ENCODE data around the gene TMEM185A. TPM values are rescaled to one million over a fixed set of nuclear protein-coding genes. Genes with fewer than 3 reads are reported as not detected.
"Not testable (repeated sequence)": the region's sequence is repeated elsewhere in the genome, so short reads cannot be mapped to it uniquely, and the experiment has no call there.

TMEM185A gene
- total and polyA plus RNA-seq, 4 donors = 7.3 to 9.8 (median 7.7) TPM

- not testable (repeated sequence) for H3K9me3 ChIP-seq (ENCODE audit: control insufficient read depth in 4 of 4, low read length in 3 of 4); H3K4me1 ChIP-seq (ENCODE audit: control insufficient read depth in 4 of 4, insufficient read depth in 4 of 4, low read length in 3 of 4); DNase-seq (ENCODE audit: low spot score); H3K27me3 ChIP-seq (ENCODE audit: control insufficient read depth in 4 of 4, insufficient read depth in 4 of 4, low read length in 3 of 4); H3K4me3 ChIP-seq (ENCODE audit: low read depth in 1 of 3, low read length in 3 of 3); H3K9ac ChIP-seq (ENCODE audit: low read depth in 1 of 2, low read length in 2 of 2); H3K27ac ChIP-seq (ENCODE audit: low read depth in 1 of 2, low read length in 2 of 2); H3K36me3 ChIP-seq (ENCODE audit: control insufficient read depth in 4 of 4, insufficient read depth in 3 of 4, low read depth in 1 of 4, low read length in 3 of 4)
- 83% methylated on average over 1 of the region's 6 CpGs for WGBS
Observed at GRCh38 chrX:149549701-149550100, 81.9 kb downstream of the TMEM185A start, which contains the start of gene HSFX3. Gene HSFX3 (minus strand): TSS chrX:149549924. CDS start chrX:149549852, 72 bp downstream.

- H3K27me3 ChIP-seq (ENCODE audit: control insufficient read depth in 4 of 4, insufficient read depth in 4 of 4, low read length in 3 of 4); H3K4me3 ChIP-seq (ENCODE audit: low read depth in 1 of 3, low read length in 3 of 3); H3K4me1 ChIP-seq (ENCODE audit: control insufficient read depth in 4 of 4, insufficient read depth in 4 of 4, low read length in 3 of 4); H3K9me3 ChIP-seq (ENCODE audit: control insufficient read depth in 4 of 4, low read length in 3 of 4); H3K36me3 ChIP-seq (ENCODE audit: control insufficient read depth in 4 of 4, insufficient read depth in 3 of 4, low read depth in 1 of 4, low read length in 3 of 4); H3K9ac ChIP-seq (ENCODE audit: low read depth in 1 of 2, low read length in 2 of 2); H3K27ac ChIP-seq (ENCODE audit: low read depth in 1 of 2, low read length in 2 of 2); DNase-seq (ENCODE audit: low spot score): not testable (repeated sequence)
- 100% methylated on average over 1 of the region's 3 CpGs for WGBS
Observed at GRCh38 chrX:149547782-149548181, 83.8 kb downstream of the TMEM185A start.

GRCh38 chrX:149546962-149547361 is 84.6 kb downstream of the TMEM185A start:
- H3K36me3 ChIP-seq (ENCODE audit: control insufficient read depth in 4 of 4, insufficient read depth in 3 of 4, low read depth in 1 of 4, low read length in 3 of 4); H3K27me3 ChIP-seq (ENCODE audit: control insufficient read depth in 4 of 4, insufficient read depth in 4 of 4, low read length in 3 of 4); H3K9me3 ChIP-seq (ENCODE audit: control insufficient read depth in 4 of 4, low read length in 3 of 4); H3K27ac ChIP-seq (ENCODE audit: low read depth in 1 of 2, low read length in 2 of 2); H3K9ac ChIP-seq (ENCODE audit: low read depth in 1 of 2, low read length in 2 of 2); H3K4me3 ChIP-seq (ENCODE audit: low read depth in 1 of 3, low read length in 3 of 3); DNase-seq (ENCODE audit: low spot score); H3K4me1 ChIP-seq (ENCODE audit: control insufficient read depth in 4 of 4, insufficient read depth in 4 of 4, low read length in 3 of 4): not testable (repeated sequence)
- 93% methylated on average over 1 of the region's 1 CpG for WGBS

Other genes with a start within 250 kb of the TMEM185A start
- gene IDS, start 126.5 kb downstream of the TMEM185A start, total RNA-seq = 10 to 100 TPM in 1 of 2 donors, 1 to 10 TPM in 1; 5.3 to 21.9 TPM
- gene IDS, start 126.5 kb downstream of the TMEM185A start, polyA plus RNA-seq = 10 to 100 TPM; 12.3 to 18.4 TPM
- gene EOLA1, start 90.8 kb downstream of the TMEM185A start, total RNA-seq = 10 to 100 TPM in 1 of 2 donors, 1 to 10 TPM in 1; 7.5 to 11.8 TPM
- gene EOLA1, start 90.8 kb downstream of the TMEM185A start, polyA plus RNA-seq = 10 to 100 TPM; 10.6 to 17.2 TPM
- gene HSFX3, start 81.9 kb downstream of the TMEM185A start, total RNA-seq = not detected
- not detected for gene HSFX3, start 81.9 kb downstream of the TMEM185A start, polyA plus RNA-seq
- gene MAGEA9B, start 44.3 kb downstream of the TMEM185A start, total RNA-seq = not detected
- gene MAGEA9B, start 44.3 kb downstream of the TMEM185A start, polyA plus RNA-seq = not detected
- gene HSFX2, start 36.5 kb downstream of the TMEM185A start, total RNA-seq = under 1 TPM in 1 of 2 donors, not detected in 1; 0.09 TPM
- under 1 TPM; 0.15 to 0.20 TPM for gene HSFX2, start 36.5 kb downstream of the TMEM185A start, polyA plus RNA-seq
- gene MAGEA11, start 80.3 kb upstream of the TMEM185A start, total RNA-seq = not detected
- not detected for gene MAGEA11, start 80.3 kb upstream of the TMEM185A start, polyA plus RNA-seq
- under 1 TPM; 0.19 to 0.92 TPM for gene HSFX1, start 142.3 kb upstream of the TMEM185A start, total RNA-seq
- under 1 TPM; 0.17 to 0.28 TPM for gene HSFX1, start 142.3 kb upstream of the TMEM185A start, polyA plus RNA-seq
- gene MAGEA9, start 150.1 kb upstream of the TMEM185A start, total RNA-seq = not detected
- gene MAGEA9, start 150.1 kb upstream of the TMEM185A start, polyA plus RNA-seq = not detected
- gene MAGEA8, start 249.4 kb upstream of the TMEM185A start, total RNA-seq = not detected
- gene MAGEA8, start 249.4 kb upstream of the TMEM185A start, polyA plus RNA-seq = not detected

Measured in liver (tissue), 9 donors.